Liver (tissue), 9 donors: ENCODE data around the gene KRT71. TPM values are rescaled to one million over a fixed set of nuclear protein-coding genes. Genes with fewer than 3 reads are reported as not detected.

ENCODE experiments used
- DNase-seq: peaks from one replicate; pipeline ENCODE4 v3.0.0-alpha.2; 2017; ENCODE audit warnings: low spot score
- H3K27ac ChIP-seq, 2 donors: one replicate each; pipeline ENCODE4 v1.7.0; 2013; ENCODE audit warnings: inconsistent platforms in 2 of 2, low read length in 2 of 2, control low read depth in 1 of 2, low read depth in 1 of 2, mild to moderate bottlenecking in 1 of 2
- H3K27me3 ChIP-seq, 4 donors: one replicate each; pipeline versions ENCODE4 v1.6.1 to v1.7.0; 2013; ENCODE audit warnings: low read length in 3 of 4, inconsistent platforms in 1 of 4, mild to moderate bottlenecking in 1 of 4, moderate library complexity in 1 of 4; ENCODE audit not compliant: control insufficient read depth in 4 of 4, insufficient read depth in 4 of 4
- H3K36me3 ChIP-seq, 4 donors: one replicate each; pipeline versions ENCODE4 v1.6.1 to v1.7.0; 2013; ENCODE audit warnings: low read length in 3 of 4, mild to moderate bottlenecking in 3 of 4, low read depth in 1 of 4, moderate library complexity in 1 of 4; ENCODE audit not compliant: control insufficient read depth in 4 of 4, insufficient read depth in 3 of 4
- H3K4me1 ChIP-seq, 4 donors: one replicate each; pipeline versions ENCODE4 v1.6.1 to v1.7.0; 2013; ENCODE audit warnings: low read length in 3 of 4, mild to moderate bottlenecking in 3 of 4, moderate library complexity in 1 of 4; ENCODE audit not compliant: control insufficient read depth in 4 of 4, insufficient read depth in 4 of 4
- H3K4me3 ChIP-seq, 3 donors: one replicate each; pipeline versions ENCODE4 v1.6.1 to v1.7.0; 2013; ENCODE audit warnings: low read length in 3 of 3, control low read depth in 1 of 3, low read depth in 1 of 3, mild to moderate bottlenecking in 1 of 3
- H3K9ac ChIP-seq, 2 donors: one replicate each; pipeline ENCODE4 v1.7.0; 2013; ENCODE audit warnings: low read length in 2 of 2, mild to moderate bottlenecking in 2 of 2, moderate library complexity in 2 of 2, control low read depth in 1 of 2, low read depth in 1 of 2
- H3K9me3 ChIP-seq, 4 donors: one replicate each; pipeline versions ENCODE4 v1.6.1 to v1.7.0; 2013; ENCODE audit warnings: low read length in 3 of 4; ENCODE audit not compliant: control insufficient read depth in 4 of 4
- ATF3 ChIP-seq: IDR thresholded peaks from 2 replicates; pipeline ENCODE4 v1.6.1; 2016; ENCODE audit warnings: antibody characterized with exemption
- CTCF ChIP-seq: fragments of 150-350 bp; IDR thresholded peaks from 2 replicates; pipeline ENCODE4 v1.5.1; 2017; ENCODE audit warnings: improper control_type of control experiment, low read depth, low read length; ENCODE audit not compliant: missing input control
- EGR1 ChIP-seq, 2 donors: IDR thresholded peaks; 2 replicates each; pipeline ENCODE4 v1.6.1; 2016 to 2018; ENCODE audit warnings: antibody characterized with exemption in 2 of 2, low read depth in 2 of 2
- FOXA1 ChIP-seq: IDR thresholded peaks from 2 replicates; pipeline ENCODE4 v1.6.1; 2016; ENCODE audit warnings: antibody characterized with exemption
- FOXA2 ChIP-seq: IDR thresholded peaks from 2 replicates; pipeline ENCODE4 v1.6.1; 2016; ENCODE audit warnings: antibody characterized with exemption
- GABPA ChIP-seq, 2 donors: IDR thresholded peaks in 1 of 2; conservative IDR thresholded peaks in 1 of 2; 2 replicates each; pipeline ENCODE4 v1.6.1; 2016; ENCODE audit warnings: antibody characterized with exemption in 2 of 2, mild to moderate bottlenecking in 1 of 2, moderate library complexity in 1 of 2
- HNF4A ChIP-seq, 2 donors: conservative IDR thresholded peaks; 2 replicates each; pipeline ENCODE4 v1.6.1; 2016; ENCODE audit warnings: antibody characterized with exemption in 2 of 2, mild to moderate bottlenecking in 2 of 2
- HNF4G ChIP-seq: IDR thresholded peaks from 2 replicates; pipeline ENCODE4 v1.6.1; 2016; ENCODE audit warnings: antibody characterized with exemption
- JUND ChIP-seq, 2 donors: IDR thresholded peaks; 2 replicates each; pipeline ENCODE4 v1.6.1; 2016; ENCODE audit warnings: antibody characterized with exemption in 2 of 2
- MAX ChIP-seq: IDR thresholded peaks from 2 replicates; pipeline ENCODE4 v1.6.1; 2016; ENCODE audit warnings: antibody characterized with exemption
- NR2F2 ChIP-seq: IDR thresholded peaks from 2 replicates; pipeline ENCODE4 v1.6.1; 2016; ENCODE audit warnings: antibody characterized with exemption
- RAD21 ChIP-seq, 2 donors: IDR thresholded peaks; 2 replicates each; pipeline ENCODE4 v1.6.1; 2016; ENCODE audit warnings: antibody characterized with exemption in 2 of 2, mild to moderate bottlenecking in 2 of 2
- REST ChIP-seq: IDR thresholded peaks from 2 replicates; pipeline ENCODE4 v1.6.1; 2016; ENCODE audit warnings: antibody characterized with exemption, mild to moderate bottlenecking
- RXRA ChIP-seq, 2 donors: IDR thresholded peaks; 2 replicates each; pipeline ENCODE4 v1.6.1; 2017 to 2018; ENCODE audit warnings: antibody characterized with exemption in 2 of 2, mild to moderate bottlenecking in 1 of 2
- SP1 ChIP-seq: IDR thresholded peaks from 2 replicates; pipeline ENCODE4 v1.6.1; 2018; ENCODE audit warnings: antibody characterized with exemption, mild to moderate bottlenecking
- TAF1 ChIP-seq: conservative IDR thresholded peaks from 2 replicates; pipeline ENCODE4 v1.6.1; 2016; ENCODE audit warnings: antibody characterized with exemption, mild to moderate bottlenecking
- ZBTB33 ChIP-seq: IDR thresholded peaks from 2 replicates; pipeline ENCODE4 v1.6.1; 2016; ENCODE audit warnings: antibody characterized with exemption
- WGBS: extraction: QIAGEN DNeasy Blood & Tissue Kit; methylation state at CpG from one replicate; pipeline ENCODE4 v1.1.7; 2013; 5-methylcytosine and 5-hydroxymethylcytosine counted together
- polyA plus RNA-seq, 2 donors: library from polyadenylated mRNA; stranded (reverse) in 1 of 2; unstranded in 1 of 2; fragments of 200-250 nt in 1 of 2; fragments of >200 nt in 1 of 2; fragmentation: Nextera tagmentation in 1 of 2; extraction: Ambion mirVana in 1 of 2; gene quantifications; one replicate each; pipeline versions ENCODE4 v1.2.1 to v1.2.3, GENCODE V29; 2013 to 2015
- total RNA-seq, 2 donors: library from RNA; depleted of rRNA; stranded (reverse); fragments of >200 nt; gene quantifications; one replicate each; pipeline ENCODE4 v1.2.3, GENCODE V29; 2014
- donor health status: healthy.
- donor health status: healthy.
- donor health status: healthy.
- donor health status: healthy.
- donor health status: healthy.

Gene KRT71
- total and polyA plus RNA-seq, 4 donors, result not detected

GRCh38 chr12:52600071-52600470, 47.1 kb upstream of the KRT71 start:
- TF ChIP-seq REST (no peak), TAF1 (no peak), CTCF (no peak), RXRA (IDR thresholded peaks at IDR 0.05) (no peak), ZBTB33 (no peak), FOXA1 (no peak), RAD21 (IDR thresholded peaks at IDR 0.05) (no peak), SP1 (no peak), HNF4G (no peak), GABPA (IDR thresholded peaks at IDR 0.05 in 1 of 2, conservative IDR thresholded peaks at IDR 0.05 in 1 of 2) (no peak), ATF3 (no peak), FOXA2 (no peak), MAX (no peak)
- Histone ChIP-seq H3K27ac (no peak overlapping the region), H3K36me3 (no peaks in the 10 kb centered on the region), H3K9ac (no peak overlapping the region), H3K27me3 (peaks cover 0 to 7% (median 1%) of the 10 kb centered on the region in 4 donors), H3K4me1 (no peaks in the 10 kb centered on the region), H3K4me3 (no peak overlapping the region), H3K9me3 (no peaks in the 10 kb centered on the region)
- DNase-seq, result no peak
- 54% methylated on average over 2 of the region's 2 CpGs for WGBS

- H3K4me3 ChIP-seq, result no peak overlapping the region
- H3K27ac ChIP-seq, result no peak overlapping the region
- H3K9ac ChIP-seq, result no peak overlapping the region
- H3K9me3 ChIP-seq, result no peaks in the 10 kb centered on the region
- peaks cover 0 to 7% (median 1%) of the 10 kb centered on the region in 4 donors for H3K27me3 ChIP-seq
- no peak for DNase-seq
- H3K4me1 ChIP-seq, result no peaks in the 10 kb centered on the region
- H3K36me3 ChIP-seq, result no peaks in the 10 kb centered on the region
- 83% methylated on average over 5 of the region's 5 CpGs for WGBS
- no peak for TF ChIP-seq HNF4A (conservative IDR thresholded peaks at IDR 0.05)
- TF ChIP-seq GABPA (IDR thresholded peaks at IDR 0.05 in 1 of 2, conservative IDR thresholded peaks at IDR 0.05 in 1 of 2), result no peak
- no peak for TF ChIP-seq MAX
- TF ChIP-seq ATF3, result no peak
- TF ChIP-seq RXRA (IDR thresholded peaks at IDR 0.05), result no peak
- TF ChIP-seq SP1, result no peak
- no peak for TF ChIP-seq TAF1
- no peak for TF ChIP-seq JUND (IDR thresholded peaks at IDR 0.05)
- TF ChIP-seq FOXA2, result no peak
- TF ChIP-seq ZBTB33, result no peak
- TF ChIP-seq NR2F2, result no peak
- TF ChIP-seq REST, result no peak
- TF ChIP-seq HNF4G, result no peak
- TF ChIP-seq FOXA1, result no peak
- TF ChIP-seq EGR1 (IDR thresholded peaks at IDR 0.05; ENCODE audit: low read depth in 2 of 2), result no peak
Observed at GRCh38 chr12:52598966-52599365, 46.0 kb upstream of the KRT71 start.
